ENCODE measurements around the gene PDZRN4.

DNA sequence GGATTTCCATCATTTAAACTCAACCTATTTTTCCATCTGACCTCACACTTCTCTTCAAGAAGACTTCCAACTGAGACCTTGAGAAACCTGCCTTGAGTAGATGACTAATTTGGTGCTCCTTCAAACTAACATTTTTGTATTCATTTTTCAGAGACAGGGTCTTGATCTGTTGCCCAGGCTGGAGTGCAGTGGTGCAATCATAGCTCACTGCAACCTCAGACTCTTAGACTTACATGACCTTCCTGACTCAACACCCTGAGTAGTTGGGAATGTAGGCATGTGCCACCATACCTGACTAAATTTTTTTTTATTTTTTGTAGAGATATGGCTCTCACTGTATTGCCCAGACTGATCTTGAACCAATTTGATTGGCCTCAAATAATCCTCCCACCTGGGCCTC is 389.9 kb downstream of the PDZRN4 start:
- TF ChIP-seq CTCF (IDR thresholded peaks at IDR 0.05), result no peak
- TF ChIP-seq POLR2A (IDR thresholded peaks at IDR 0.05), result no peak
- TF ChIP-seq EP300 (IDR thresholded peaks at IDR 0.05), result no peak

All from ovary (tissue), 3 donors.